CD14-positive monocyte (primary cell): Measurements from ENCODE around the gene SULT1A2. TPM values are rescaled to one million over a fixed set of nuclear protein-coding genes. Genes with fewer than 3 reads are reported as not detected.

Experiments used
- DNase-seq, 3 donors: peaks; one replicate each; pipeline ENCODE4 v3.0.0-alpha.2; 2011 to 2022
- H2AFZ ChIP-seq: 2 replicates; pipeline ENCODE4 v1.6.0; 2012; ENCODE audit warnings: mild to moderate bottlenecking, low read depth, low read length, inconsistent platforms; ENCODE audit not compliant: insufficient read depth, poor library complexity, severe bottlenecking
- H3K27ac ChIP-seq, 2 donors: 1 replicate in 1 of 2; 2 replicates in 1 of 2; pipeline ENCODE4 v1.5.1; 2012 to 2013; ENCODE audit warnings: low read length in 2 of 2, control low read depth in 1 of 2, inconsistent platforms in 1 of 2, low read depth in 1 of 2, mild to moderate bottlenecking in 1 of 2
- H3K27me3 ChIP-seq, 2 donors: one replicate each; pipeline versions ENCODE4 v1.6.0 to v1.6.1; 2011 to 2013; ENCODE audit warnings: low read length in 2 of 2; ENCODE audit not compliant: control insufficient read depth in 2 of 2, insufficient read depth in 2 of 2
- H3K36me3 ChIP-seq, 2 donors: replicated peaks in 1 of 2; 1 replicate in 1 of 2; 2 replicates in 1 of 2; pipeline versions ENCODE4 v1.5.1 to v1.6.1; 2012 to 2013; ENCODE audit warnings: low read length in 2 of 2, control low read depth in 1 of 2, inconsistent platforms in 1 of 2, mild to moderate bottlenecking in 1 of 2; ENCODE audit not compliant: insufficient read depth in 2 of 2, control insufficient read depth in 1 of 2
- H3K4me1 ChIP-seq, 2 donors: 1 replicate in 1 of 2; 2 replicates in 1 of 2; pipeline versions ENCODE4 v1.5.1 to v1.6.1; 2012 to 2013; ENCODE audit warnings: low read length in 2 of 2, control low read depth in 1 of 2, inconsistent platforms in 1 of 2, mild to moderate bottlenecking in 1 of 2, moderate library complexity in 1 of 2; ENCODE audit not compliant: insufficient read depth in 2 of 2, control insufficient read depth in 1 of 2
- H3K4me2 ChIP-seq: replicated peaks from 2 replicates; pipeline ENCODE3; 2012; ENCODE audit warnings: low read length, moderate library complexity, mild to moderate bottlenecking; ENCODE audit not compliant: poor library complexity, severe bottlenecking; ENCODE audit errors: extremely low read depth
- H3K4me3 ChIP-seq, 3 experiments: fragments of 200-600 bp in 1 of 3; sonication (generic) in 1 of 3; replicated peaks in 1 of 3; 1 replicate in 2 of 3; 2 replicates in 1 of 3; pipeline ENCODE4 v1.5.1; 2011 to 2013; ENCODE audit warnings: low read length in 3 of 3, mild to moderate bottlenecking in 3 of 3, control low read depth in 2 of 3, low read depth in 2 of 3, inconsistent platforms in 1 of 3, moderate library complexity in 1 of 3
- H3K79me2 ChIP-seq: 2 replicates; pipeline ENCODE4 v1.6.0; 2012; ENCODE audit warnings: mild to moderate bottlenecking, control low read depth, inconsistent platforms, low read length, moderate library complexity; ENCODE audit not compliant: insufficient read depth
- H3K9ac ChIP-seq: 2 replicates; pipeline ENCODE4 v1.6.0; 2017; ENCODE audit warnings: low read length, mild to moderate bottlenecking; ENCODE audit not compliant: insufficient read depth, poor library complexity, severe bottlenecking
- H3K9me3 ChIP-seq, 2 donors: replicated peaks in 1 of 2; 1 replicate in 1 of 2; 2 replicates in 1 of 2; pipeline versions ENCODE4 v1.5.1 to v1.6.1; 2012 to 2013; ENCODE audit warnings: low read length in 2 of 2, control low read depth in 1 of 2; ENCODE audit not compliant: control insufficient read depth in 1 of 2, insufficient read depth in 1 of 2
- H4K20me1 ChIP-seq: 2 replicates; pipeline ENCODE4 v1.6.0; 2012; ENCODE audit warnings: mild to moderate bottlenecking, low read length, control low read depth, moderate library complexity; ENCODE audit not compliant: insufficient read depth
- H3K27ac Mint-ChIP-seq, 7 donors: one replicate each; pipeline ENCODE4 v1.8.0; 2020; ENCODE audit warnings: mild to moderate bottlenecking in 7 of 7, mixed read lengths in 7 of 7, moderate library complexity in 6 of 7, inconsistent platforms in 2 of 7
- H3K27me3 Mint-ChIP-seq, 3 donors: one replicate each; pipeline ENCODE4 v1.8.0; 2021 to 2022; ENCODE audit warnings: low read depth in 3 of 3, mild to moderate bottlenecking in 3 of 3, mixed read lengths in 3 of 3, moderate library complexity in 3 of 3, inconsistent platforms in 1 of 3
- H3K36me3 Mint-ChIP-seq, 2 donors: one replicate each; pipeline ENCODE4 v1.8.0; 2020; ENCODE audit warnings: mixed read lengths in 2 of 2, inconsistent platforms in 1 of 2, mild to moderate bottlenecking in 1 of 2
- H3K4me1 Mint-ChIP-seq: one replicate; pipeline ENCODE4 v1.8.0; 2020; ENCODE audit warnings: mild to moderate bottlenecking, mixed read lengths
- H3K4me3 Mint-ChIP-seq, 2 donors: one replicate each; pipeline ENCODE4 v1.8.0; 2020; ENCODE audit warnings: mild to moderate bottlenecking in 2 of 2, mixed read lengths in 2 of 2, moderate library complexity in 1 of 2
- H3K9me3 Mint-ChIP-seq, 7 donors: one replicate each; pipeline ENCODE4 v1.8.0; 2020 to 2022; ENCODE audit warnings: mixed read lengths in 7 of 7, mild to moderate bottlenecking in 6 of 7, moderate library complexity in 6 of 7, inconsistent platforms in 2 of 7
- WGBS: methylation state at CpG from one replicate; pipeline ENCODE4 v1.1.5; 2013; ENCODE audit warnings: missing lambda C conversion rate; ENCODE audit not compliant: insufficient coverage; 5-methylcytosine and 5-hydroxymethylcytosine counted together
- intact Hi-C, 2 donors: fragments of 100-400 bp; cut with micrococcal nuclease; formaldehyde crosslinking; loops; one replicate each; pipeline versions ENCODE4 v1.15.0 to v1.15.1; 2023
- polyA plus RNA-seq, 3 donors: library from polyadenylated mRNA; depleted of rRNA in 1 of 3; unstranded in 2 of 3; stranded (reverse) in 1 of 3; fragments of 300-500 nt in 2 of 3; fragments of >200 nt in 1 of 3; fragmentation: Illumina TruSeq in 2 of 3; gene quantifications; 1 replicate in 2 of 3; 2 replicates in 1 of 3; pipeline ENCODE4 v1.2.3, GENCODE V29; 2012 to 2021
- TF ChIP-seq, protein P1 (sequence below): fragments of 200-600 bp; IDR thresholded peaks from one replicate; pipeline ENCODE4 v1.8.0; 2022; ENCODE audit warnings: antibody characterized with exemption, mild to moderate bottlenecking

The SULT1A2 gene
- polyA plus RNA-seq, 3 donors, result 1.1 to 4.6 TPM; not detected in 1

DNA sequence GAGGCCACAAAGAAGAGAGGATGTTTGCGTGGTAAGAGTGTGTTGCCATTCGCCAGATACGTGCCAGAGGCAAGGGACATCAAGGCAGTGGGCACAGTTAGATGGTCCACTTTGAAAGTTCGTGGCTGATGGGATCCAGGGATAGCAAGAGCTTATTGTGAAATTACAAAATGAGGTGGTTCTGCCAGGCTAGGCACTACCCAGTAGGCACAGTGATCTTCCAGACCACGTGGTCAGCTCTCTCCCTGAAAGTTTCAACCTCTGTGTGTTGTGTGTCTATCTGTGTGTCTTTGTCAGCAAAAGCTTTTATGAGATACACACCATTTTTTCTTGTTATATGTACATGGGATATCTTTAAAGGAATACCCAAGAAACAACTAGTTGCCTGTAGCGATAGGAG, 33.6 kb downstream of the SULT1A2 start:
- no peak overlapping the region for H2AFZ ChIP-seq
- TF ChIP-seq, protein P1, sequence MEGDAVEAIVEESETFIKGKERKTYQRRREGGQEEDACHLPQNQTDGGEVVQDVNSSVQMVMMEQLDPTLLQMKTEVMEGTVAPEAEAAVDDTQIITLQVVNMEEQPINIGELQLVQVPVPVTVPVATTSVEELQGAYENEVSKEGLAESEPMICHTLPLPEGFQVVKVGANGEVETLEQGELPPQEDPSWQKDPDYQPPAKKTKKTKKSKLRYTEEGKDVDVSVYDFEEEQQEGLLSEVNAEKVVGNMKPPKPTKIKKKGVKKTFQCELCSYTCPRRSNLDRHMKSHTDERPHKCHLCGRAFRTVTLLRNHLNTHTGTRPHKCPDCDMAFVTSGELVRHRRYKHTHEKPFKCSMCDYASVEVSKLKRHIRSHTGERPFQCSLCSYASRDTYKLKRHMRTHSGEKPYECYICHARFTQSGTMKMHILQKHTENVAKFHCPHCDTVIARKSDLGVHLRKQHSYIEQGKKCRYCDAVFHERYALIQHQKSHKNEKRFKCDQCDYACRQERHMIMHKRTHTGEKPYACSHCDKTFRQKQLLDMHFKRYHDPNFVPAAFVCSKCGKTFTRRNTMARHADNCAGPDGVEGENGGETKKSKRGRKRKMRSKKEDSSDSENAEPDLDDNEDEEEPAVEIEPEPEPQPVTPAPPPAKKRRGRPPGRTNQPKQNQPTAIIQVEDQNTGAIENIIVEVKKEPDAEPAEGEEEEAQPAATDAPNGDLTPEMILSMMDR, result no peak
- Mint-ChIP-seq H3K4me1 (peaks cover 5% of the 10 kb centered on the region), H3K27ac (peak overlapping the region in 2 of 7 donors; percentile 13 to 58), H3K4me3 (no peak overlapping the region), H3K27me3 (peaks cover 0 to 1% (median 0%) of the 10 kb centered on the region in 3 donors), H3K36me3 (peaks cover 29 to 52% of the 10 kb centered on the region in 2 donors), H3K9me3 (peaks cover 6 to 20% (median 14%) of the 10 kb centered on the region in 7 donors)
- H3K79me2 ChIP-seq, result peaks cover 43% of the 10 kb centered on the region
- no peaks in the 10 kb centered on the region for H3K4me1 ChIP-seq
- H3K9ac ChIP-seq, result no peak overlapping the region
- peaks cover 6 to 13% of the 10 kb centered on the region in 2 donors for H3K9me3 ChIP-seq
- H3K27me3 ChIP-seq, result no peaks in the 10 kb centered on the region
- no peak overlapping the region for H3K4me3 ChIP-seq
- H3K4me2 ChIP-seq, result no peak overlapping the region
- 77% methylated on average over 5 of the region's 6 CpGs for WGBS
- DNase-seq, result no peak
- intact Hi-C loops, result no loop called here
- H4K20me1 ChIP-seq, result peaks cover 31% of the 10 kb centered on the region
- peaks cover 10 to 33% of the 10 kb centered on the region in 2 donors for H3K36me3 ChIP-seq
- H3K27ac ChIP-seq, result no peak overlapping the region

DNA sequence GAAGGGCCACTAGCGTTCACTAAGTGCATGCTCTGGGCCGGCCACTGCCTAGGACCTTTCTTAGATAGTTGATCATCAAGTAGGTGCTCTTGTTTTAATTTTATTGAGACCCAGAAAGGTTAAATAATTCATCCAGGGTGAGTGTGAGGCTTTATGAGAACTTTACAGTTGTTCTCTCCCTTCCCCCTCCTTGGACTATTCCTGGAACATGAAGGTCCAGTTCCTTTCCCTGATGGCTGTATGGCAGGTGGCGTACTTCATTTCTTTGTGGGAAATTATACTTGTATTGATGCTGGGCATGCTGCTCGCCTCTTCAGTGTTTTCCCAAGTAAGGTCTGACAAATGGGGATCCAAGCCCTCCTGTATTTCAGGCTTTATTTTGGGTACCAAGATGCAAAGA, 34.7 kb downstream of the SULT1A2 start:
- TF ChIP-seq, protein P1, result no peak
- Mint-ChIP-seq H3K27me3 (peaks cover 0 to 1% (median 0%) of the 10 kb centered on the region in 3 donors), H3K9me3 (peaks cover 5 to 14% (median 10%) of the 10 kb centered on the region in 7 donors), H3K27ac (peak overlapping the region in 1 of 7 donors; percentile 6), H3K36me3 (peaks cover 27 to 54% of the 10 kb centered on the region in 2 donors), H3K4me1 (peaks cover 6% of the 10 kb centered on the region), H3K4me3 (no peak overlapping the region)
- H3K4me3 ChIP-seq, result no peak overlapping the region
- no peak overlapping the region for H2AFZ ChIP-seq
- peaks cover 2 to 11% of the 10 kb centered on the region in 2 donors for H3K9me3 ChIP-seq
- DNase-seq, result no peak
- H3K27ac ChIP-seq, result no peak overlapping the region
- H3K79me2 ChIP-seq, result peaks cover 43% of the 10 kb centered on the region
- peaks cover 24% of the 10 kb centered on the region for H4K20me1 ChIP-seq
- H3K9ac ChIP-seq, result no peak overlapping the region
- H3K27me3 ChIP-seq, result no peaks in the 10 kb centered on the region
- H3K4me1 ChIP-seq, result no peaks in the 10 kb centered on the region
- intact Hi-C loops, result no loop called here
- 100% methylated on average over 3 of the region's 4 CpGs for WGBS
- H3K4me2 ChIP-seq, result no peak overlapping the region
- H3K36me3 ChIP-seq, result peaks cover 15 to 36% of the 10 kb centered on the region in 2 donors
